K562 (cell line): ENCODE results near the gene CYSTM1. TPM values are rescaled to one million over a fixed set of nuclear protein-coding genes. Genes with fewer than 3 reads are reported as not detected.
A peak's percentile ranks its signal among the peaks of the same experiment; 100 is the strongest.

Experiments
- ATAC-seq: fragments of 200-7000 bp; cut with Tn5 transposase; 3 replicates; pipeline ENCODE4 v1.9.1; 2020; ENCODE audit warnings: moderate library complexity
- BruUV-seq: library from RNA; stranded (reverse); fragments of 400-500 nt; replicated peaks from 2 replicates; lab custom pipeline; 2021; lab: Mats Ljungman, UMichigan
- CTCF ChIA-PET: fragments of 300-600 bp; formaldehyde crosslinking; extraction: SDS; loops from one replicate; lab custom pipeline; 2021; ENCODE audit warnings: low intra/inter-chr PET ratio; lab: Yijun Ruan, JAX
- POLR2A ChIA-PET: fragments of 300-600, 350-650 bp; sonication (Branson Sonifier 250); formaldehyde crosslinking; extraction: SDS; loops from one replicate; lab custom pipeline; 2021; ENCODE audit warnings: antibody characterized with exemption, inconsistent platforms; lab: Yijun Ruan, JAX
- DNase-seq, 4 experiments: peaks; one replicate each; pipeline versions ENCODE4 v3.0.0 to v3.0.0-alpha.2; 2011 to 2018; ENCODE audit warnings: low spot score in 3 of 4, mixed read lengths in 3 of 4; ENCODE audit errors: extremely low read depth in 1 of 4
- FAIRE-seq: peaks from 2 replicates; lab custom pipeline; 2011; peaks lifted over from hg19 to GRCh38; lab: Jason Lieb, UNC
- H2AFZ ChIP-seq: 2 replicates; pipeline ENCODE4 v1.6.0; 2011; ENCODE audit warnings: low read depth, low read length, control low read depth, inconsistent platforms
- H3K27ac ChIP-seq: fragments of 200-600 bp; 3 replicates; pipeline ENCODE4 v1.8.0; 2011; ENCODE audit warnings: low read depth, mild to moderate bottlenecking, control low read depth, inconsistent platforms, low read length, moderate library complexity, mixed read lengths; ENCODE audit errors: extremely low read depth
- H3K27me3 ChIP-seq, 2 experiments: fragments of 300-600 bp in 1 of 2; 2 replicates in 1 of 2; 3 replicates in 1 of 2; pipeline versions ENCODE4 v1.6.0 to v1.8.0; 2011; ENCODE audit warnings: inconsistent platforms in 2 of 2, low read length in 2 of 2, mild to moderate bottlenecking in 1 of 2, mixed read lengths in 1 of 2, moderate library complexity in 1 of 2; ENCODE audit not compliant: control insufficient read depth in 2 of 2, insufficient read depth in 2 of 2
- H3K36me3 ChIP-seq: fragments of 300-600 bp; 3 replicates; pipeline ENCODE4 v1.8.0; 2011; ENCODE audit warnings: mild to moderate bottlenecking, low read length, inconsistent platforms; ENCODE audit not compliant: control insufficient read depth, insufficient read depth
- H3K4me1 ChIP-seq, 2 experiments: fragments of 200-600 bp in 1 of 2; replicated peaks in 1 of 2; 2 replicates in 1 of 2; 3 replicates in 1 of 2; pipeline versions ENCODE4 v1.5.1 to v1.8.0; 2011; ENCODE audit warnings: inconsistent platforms in 2 of 2, low read length in 2 of 2, mild to moderate bottlenecking in 1 of 2, mixed read lengths in 1 of 2, moderate library complexity in 1 of 2; ENCODE audit not compliant: control insufficient read depth in 2 of 2, insufficient read depth in 2 of 2
- H3K4me2 ChIP-seq: 2 replicates; pipeline ENCODE4 v1.6.1; 2011; ENCODE audit warnings: low read length, control low read depth, inconsistent platforms, mixed read lengths; ENCODE audit not compliant: insufficient read depth
- H3K4me3 ChIP-seq: fragments of 200-600 bp; sonication (generic), shearing (Covaris generic); 2 replicates; pipeline ENCODE4 v1.5.1; 2016; ENCODE audit warnings: control low read depth, inconsistent platforms
- H3K79me2 ChIP-seq: fragments of 200-600 bp; 3 replicates; pipeline ENCODE4 v1.8.0; 2011; ENCODE audit warnings: low read length, inconsistent platforms; ENCODE audit not compliant: control insufficient read depth, insufficient read depth
- H3K9ac ChIP-seq, 2 experiments: 2 replicates each; pipeline versions ENCODE4 v1.6.0 to v1.6.1; 2011; ENCODE audit warnings: low read depth in 2 of 2, low read length in 2 of 2, control low read depth in 1 of 2, inconsistent platforms in 1 of 2, mild to moderate bottlenecking in 1 of 2, mixed read lengths in 1 of 2; ENCODE audit not compliant: insufficient read depth in 1 of 2
- H3K9me1 ChIP-seq: one replicate; pipeline ENCODE4 v1.6.0; 2011; ENCODE audit warnings: inconsistent platforms, mild to moderate bottlenecking, low read length, moderate library complexity; ENCODE audit not compliant: control insufficient read depth, insufficient read depth
- H3K9me3 ChIP-seq: replicated peaks from 2 replicates; pipeline ENCODE4 v1.5.1; 2011; ENCODE audit warnings: low read depth, low read length, inconsistent platforms; ENCODE audit not compliant: control insufficient read depth, insufficient read depth
- H4K20me1 ChIP-seq: replicated peaks from 2 replicates; pipeline ENCODE4 v1.6.1; 2011; ENCODE audit warnings: low read length, inconsistent platforms, mixed read lengths; ENCODE audit not compliant: control insufficient read depth, insufficient read depth
- GATAD2B ChIP-seq: fragments of 450-650 bp; IDR thresholded peaks from 2 replicates; pipeline ENCODE4 v1.6.1; 2017; ENCODE audit warnings: mild to moderate bottlenecking, borderline replicate concordance
- MED1 ChIP-seq: sonication (generic); formaldehyde crosslinking; IDR thresholded peaks from 2 replicates; pipeline ENCODE4 v1.8.1; 2023; ENCODE audit warnings: missing genetic modification reagents, borderline replicate concordance
- PCBP1 ChIP-seq: fragments of 200-400 bp; formaldehyde crosslinking; IDR thresholded peaks from 2 replicates; pipeline ENCODE4 v1.6.1; 2018; ENCODE audit warnings: mild to moderate bottlenecking, low read depth, low read length; ENCODE audit not compliant: poor library complexity, severe bottlenecking
- TAF1 ChIP-seq: IDR thresholded peaks from 2 replicates; pipeline ENCODE4 v1.6.1; 2011; ENCODE audit warnings: mild to moderate bottlenecking, low read length, moderate library complexity; ENCODE audit not compliant: insufficient read depth, control insufficient read depth, severe bottlenecking; ENCODE audit errors: extremely low read depth
- TEAD1 ChIP-seq, 2 experiments: fragments of 450-650 bp in 1 of 2; sonication (generic) in 1 of 2; formaldehyde crosslinking; IDR thresholded peaks; 2 replicates each; pipeline versions ENCODE4 v1.4.0 to v1.8.0; 2020 to 2022; ENCODE audit warnings: mild to moderate bottlenecking in 2 of 2, missing genetic modification reagents in 1 of 2
- ZFP30 ChIP-seq: fragments of 250-450 bp; sonication (Bioruptor Pico); IDR thresholded peaks from 2 replicates; pipeline ENCODE4 v1.8.0; 2022; ENCODE audit warnings: moderate library complexity, mild to moderate bottlenecking, inconsistent platforms, borderline replicate concordance
- ZNF217 ChIP-seq: sonication (generic); formaldehyde crosslinking; IDR thresholded peaks from 2 replicates; pipeline ENCODE4 v1.8.0; 2022; ENCODE audit warnings: mild to moderate bottlenecking, missing genetic modification reagents
- WGBS: fragments of 100-300 bp; shearing (Covaris generic); methylation state at CpG from one replicate; pipeline ENCODE4 v1.1.6; 2016; ENCODE audit warnings: low coverage, mixed read lengths; ENCODE audit not compliant: insufficient coverage; ENCODE audit errors: missing lambda C conversion rate; 5-methylcytosine and 5-hydroxymethylcytosine counted together
- in situ Hi-C: fragments of 300-500 bp; cut with MboI; formaldehyde crosslinking; loops from 4 replicates; pipeline ENCODE4 v1.15.0; 2018; ENCODE audit warnings: inconsistent platforms, mixed read lengths
- intact Hi-C: fragments of 100-400 bp; cut with micrococcal nuclease; formaldehyde crosslinking; loops from 2 replicates; pipeline ENCODE4 v1.14.2; 2022
- polyA plus RNA-seq, 8 experiments: library from polyadenylated mRNA; depleted of rRNA in 4 of 8; stranded (reverse) in 5 of 8; unstranded in 3 of 8; fragments of >200 nt; fragmentation: Nextera tagmentation in 2 of 8; fragmentation: Illumina TruSeq in 1 of 8; extraction: Ambion mirVana in 2 of 8; extraction: Trizol in 1 of 8; gene quantifications; 2 replicates each; pipeline versions ENCODE4 v1.2.1 to v1.2.3, GENCODE V29; 2011 to 2014; ENCODE audit warnings: inconsistent platforms in 1 of 8, missing spikeins in 1 of 8
- total RNA-seq, 7 experiments: library from RNA; depleted of rRNA in 6 of 7; stranded (reverse); fragments of >200 nt in 6 of 7; fragmentation: Illumina TruSeq in 2 of 7; extraction: Trizol in 2 of 7; gene quantifications; 2 replicates each; pipeline versions ENCODE4 v1.2.1 to v1.2.3, GENCODE V29; 2011 to 2021; ENCODE audit warnings: low replicate concordance in 1 of 7
- TF ChIP-seq, protein P1 (sequence below), 3 experiments: fragments of 200-800 bp in 1 of 3; sonication (Bioruptor generic) in 1 of 3; sonication (generic) in 1 of 3; formaldehyde crosslinking in 1 of 3; IDR thresholded peaks; 2 replicates each; pipeline versions ENCODE4 v1.6.1 to v1.8.0; 2016 to 2022; ENCODE audit warnings: mild to moderate bottlenecking in 2 of 3, missing compliant biosample characterization in 2 of 3, missing genetic modification characterization in 2 of 3, missing genetic modification reagents in 1 of 3
- TF ChIP-seq, protein P2 (sequence below): fragments of 450-650 bp; IDR thresholded peaks from 2 replicates; pipeline ENCODE4 v1.6.1; 2016; ENCODE audit warnings: low read depth, mild to moderate bottlenecking, moderate library complexity
- TF ChIP-seq, protein P3 (sequence below): fragments of 450-650 bp; IDR thresholded peaks from 2 replicates; pipeline ENCODE4 v1.6.1; 2016; ENCODE audit warnings: antibody characterized with exemption

CYSTM1 gene
- total and polyA plus RNA-seq, 9 of the 15 experiments (the other 6 are each of a cell fraction or from before 2014, with no cell fraction given), result 76.1 to 422 (median 108) TPM

DNA sequence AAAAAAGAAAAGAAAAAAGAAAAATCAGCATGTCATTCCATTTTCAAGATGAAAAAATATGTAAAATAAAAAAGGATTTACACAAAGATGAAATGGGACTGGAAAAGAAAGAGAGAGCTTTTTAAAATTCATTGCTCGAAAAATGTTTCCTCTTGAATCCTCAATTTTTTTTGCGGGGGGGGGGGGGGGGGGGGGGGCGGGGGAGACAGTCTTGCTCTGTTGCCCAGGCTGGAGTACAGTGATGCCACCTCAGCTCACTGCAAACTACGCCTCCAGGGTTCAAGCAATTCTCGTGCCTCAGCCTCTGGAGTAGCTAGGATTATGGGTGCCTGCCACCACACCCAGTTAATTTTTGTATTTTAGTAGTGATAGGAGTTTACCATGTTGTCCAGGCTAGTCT is 111.4 kb downstream of the CYSTM1 start:
- Histone ChIP-seq H3K79me2 (peaks cover 61% of the 10 kb centered on the region), H3K4me3 (no peak overlapping the region), H3K27me3 (no peaks in the 10 kb centered on the region), H3K27ac (no peak overlapping the region), H2AFZ (no peak overlapping the region), H3K36me3 (no peaks in the 10 kb centered on the region), H3K9me3 (no peaks in the 10 kb centered on the region), H3K9ac (no peak overlapping the region), H4K20me1 (no peaks in the 10 kb centered on the region), H3K4me1 (0 out of 5 replicates have a peak, but pooled peaks cover 0 to 3% of the 10 kb centered on the region in 2 experiments), H3K4me2 (no peak overlapping the region), H3K9me1 (no peaks in the 10 kb centered on the region)
- CTCF ChIA-PET, result no interaction called here
- peak; percentile 89 for TF ChIP-seq PCBP1
- no peak for TF ChIP-seq GATAD2B
- TF ChIP-seq MED1 (CRISPR knock-in tag), result no peak
- TF ChIP-seq ZNF217 (CRISPR knock-in tag), result no peak
- TF ChIP-seq, protein P1, sequence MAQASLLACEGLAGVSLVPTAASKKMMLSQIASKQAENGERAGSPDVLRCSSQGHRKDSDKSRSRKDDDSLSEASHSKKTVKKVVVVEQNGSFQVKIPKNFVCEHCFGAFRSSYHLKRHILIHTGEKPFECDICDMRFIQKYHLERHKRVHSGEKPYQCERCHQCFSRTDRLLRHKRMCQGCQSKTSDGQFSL (CRISPR knock-in tag; IDR thresholded peaks at IDR 0.05), result 0 out of 2 replicates have a peak, but pooled peaks have one; percentile 24
- TF ChIP-seq, protein P1 (tag; IDR thresholded peaks at IDR 0.05), result peak in 1 of 2 experiments; percentile 71; a peak in 1 of 4 replicates
- TF ChIP-seq, protein P2, sequence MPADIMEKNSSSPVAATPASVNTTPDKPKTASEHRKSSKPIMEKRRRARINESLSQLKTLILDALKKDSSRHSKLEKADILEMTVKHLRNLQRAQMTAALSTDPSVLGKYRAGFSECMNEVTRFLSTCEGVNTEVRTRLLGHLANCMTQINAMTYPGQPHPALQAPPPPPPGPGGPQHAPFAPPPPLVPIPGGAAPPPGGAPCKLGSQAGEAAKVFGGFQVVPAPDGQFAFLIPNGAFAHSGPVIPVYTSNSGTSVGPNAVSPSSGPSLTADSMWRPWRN, result no peak
- no peak for TF ChIP-seq ZFP30 (CRISPR knock-in tag)
- TF ChIP-seq, protein P3, sequence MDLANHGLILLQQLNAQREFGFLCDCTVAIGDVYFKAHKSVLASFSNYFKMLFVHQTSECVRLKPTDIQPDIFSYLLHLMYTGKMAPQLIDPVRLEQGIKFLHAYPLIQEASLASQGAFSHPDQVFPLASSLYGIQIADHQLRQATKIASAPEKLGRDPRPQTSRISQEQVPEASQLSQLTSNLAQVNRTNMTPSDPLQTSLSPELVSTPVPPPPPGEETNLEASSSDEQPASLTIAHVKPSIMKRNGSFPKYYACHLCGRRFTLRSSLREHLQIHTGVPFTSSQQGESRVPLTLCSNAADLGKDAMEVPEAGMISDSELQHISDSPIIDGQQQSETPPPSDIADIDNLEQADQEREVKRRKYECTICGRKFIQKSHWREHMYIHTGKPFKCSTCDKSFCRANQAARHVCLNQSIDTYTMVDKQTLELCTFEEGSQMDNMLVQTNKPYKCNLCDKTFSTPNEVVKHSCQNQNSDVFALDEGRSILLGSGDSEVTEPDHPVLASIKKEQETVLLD, result no peak
- TF ChIP-seq TAF1, result no peak
- no peak for TF ChIP-seq TEAD1 (CRISPR knock-in tag; IDR thresholded peaks at IDR 0.05)
- intact Hi-C loops (no loop called here), in situ Hi-C loops (no loop called here)
- FAIRE-seq (no peak), ATAC-seq (no peak), DNase-seq (no peak)
- POLR2A ChIA-PET, result interaction anchor here (0.6 to 1.3 kb wide), 3 partner anchors 9 to 77 kb away, joined by 3 to 5 read pairs (median 5); partner anchors contain the start of gene PFDN1
- no TSS peak for BruUV-seq
- WGBS, result no CpG with 5 or more reads among the region's 5 CpGs
